ENCODE results near the gene RCAN1. TPM values are rescaled to one million over a fixed set of nuclear protein-coding genes. Genes with fewer than 3 reads are reported as not detected.

RCAN1 gene
- total and polyA plus RNA-seq, 9 donors: 8.6 to 26.7 (median 10.0) TPM

DNA sequence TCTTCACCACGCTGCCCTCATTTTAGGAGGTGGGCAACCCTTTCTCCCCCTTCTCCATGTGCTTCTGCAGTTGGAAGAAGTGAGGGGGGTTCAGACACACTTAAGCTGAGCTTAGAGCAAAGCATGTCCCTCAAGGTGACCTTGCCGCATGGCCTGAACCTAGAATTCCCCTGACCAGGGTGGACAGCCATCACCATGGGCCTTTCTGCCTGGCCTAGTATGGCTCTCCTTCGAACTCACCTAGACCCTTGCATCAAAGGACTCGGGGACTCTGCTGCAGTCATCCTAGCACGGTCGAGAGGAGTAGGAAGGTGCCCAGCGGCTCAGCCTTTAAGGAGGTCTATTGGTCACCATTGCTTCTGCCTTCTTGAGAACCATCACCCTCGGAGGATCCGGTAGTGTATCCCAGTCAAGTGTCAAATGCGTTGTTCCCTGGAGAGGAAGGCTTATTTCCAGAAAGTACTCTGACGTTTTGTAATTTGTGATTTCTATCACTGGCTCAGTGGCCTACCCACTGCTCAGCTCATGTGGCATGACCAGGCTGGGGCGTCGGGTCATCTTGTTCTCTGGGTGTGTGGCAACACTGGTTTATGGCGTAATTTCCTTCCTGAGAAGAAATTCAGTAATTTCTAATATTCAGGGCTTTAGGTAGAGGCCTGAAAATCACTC lies 103.0 kb downstream of the RCAN1 start, which contains the start of gene KCNE1:
Gene KCNE1, minus strand, starts transcription at position 424 of the 669 bp plus-strand sequence. CDS start 62,576 bp downstream, outside the sequence.
- H3K27me3 ChIP-seq: no peaks in the 10 kb centered on the region
- H3K4me3 ChIP-seq: no peak within 1 kb of the TSS
- intact Hi-C loops (cut with DNase I): no loop called here
- 88 to 94% (median 89%) methylated on average over 14 of the region's 14 CpGs for WGBS, 3 donors
- no peaks in the 10 kb centered on the region for H3K36me3 ChIP-seq
- H3K9me3 ChIP-seq: no peaks in the 10 kb centered on the region
- no peak within 1 kb of the TSS for H3K27ac ChIP-seq
- TF ChIP-seq, protein P1, sequence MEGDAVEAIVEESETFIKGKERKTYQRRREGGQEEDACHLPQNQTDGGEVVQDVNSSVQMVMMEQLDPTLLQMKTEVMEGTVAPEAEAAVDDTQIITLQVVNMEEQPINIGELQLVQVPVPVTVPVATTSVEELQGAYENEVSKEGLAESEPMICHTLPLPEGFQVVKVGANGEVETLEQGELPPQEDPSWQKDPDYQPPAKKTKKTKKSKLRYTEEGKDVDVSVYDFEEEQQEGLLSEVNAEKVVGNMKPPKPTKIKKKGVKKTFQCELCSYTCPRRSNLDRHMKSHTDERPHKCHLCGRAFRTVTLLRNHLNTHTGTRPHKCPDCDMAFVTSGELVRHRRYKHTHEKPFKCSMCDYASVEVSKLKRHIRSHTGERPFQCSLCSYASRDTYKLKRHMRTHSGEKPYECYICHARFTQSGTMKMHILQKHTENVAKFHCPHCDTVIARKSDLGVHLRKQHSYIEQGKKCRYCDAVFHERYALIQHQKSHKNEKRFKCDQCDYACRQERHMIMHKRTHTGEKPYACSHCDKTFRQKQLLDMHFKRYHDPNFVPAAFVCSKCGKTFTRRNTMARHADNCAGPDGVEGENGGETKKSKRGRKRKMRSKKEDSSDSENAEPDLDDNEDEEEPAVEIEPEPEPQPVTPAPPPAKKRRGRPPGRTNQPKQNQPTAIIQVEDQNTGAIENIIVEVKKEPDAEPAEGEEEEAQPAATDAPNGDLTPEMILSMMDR (IDR thresholded peaks at IDR 0.05): no peak
- no peak for TF ChIP-seq POLR2A (IDR thresholded peaks at IDR 0.05)
- no peak for TF ChIP-seq EP300 (IDR thresholded peaks at IDR 0.05)
- H3K4me1 ChIP-seq (ENCODE audit: insufficient read depth): no peaks in the 10 kb centered on the region
- DNase-seq: no peak

DNA sequence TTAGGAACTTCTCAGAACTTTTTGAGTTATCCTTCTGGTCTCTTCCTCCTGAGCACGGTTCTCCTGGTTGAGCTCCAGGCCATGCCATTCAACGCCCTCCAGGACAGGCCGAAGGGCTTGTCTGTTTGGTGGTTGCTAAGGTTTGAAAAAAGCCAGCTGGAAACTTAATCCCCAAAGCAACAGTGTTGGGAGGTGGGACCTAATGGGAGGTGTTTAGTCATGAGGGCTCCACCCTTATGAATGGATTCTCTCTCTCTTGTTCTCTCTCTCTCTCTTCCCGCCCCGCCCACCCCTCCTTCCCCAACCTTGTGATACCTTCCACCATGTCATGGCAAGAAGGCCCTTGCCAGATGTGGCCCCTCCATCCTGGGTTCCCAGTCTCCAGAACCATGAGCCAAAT lies 103.7 kb downstream of the RCAN1 start:
- intact Hi-C loops (cut with DNase I): no loop called here
- TF ChIP-seq EP300 (IDR thresholded peaks at IDR 0.05) (no peak), POLR2A (IDR thresholded peaks at IDR 0.05) (no peak)
- TF ChIP-seq, protein P1 (IDR thresholded peaks at IDR 0.05): no peak
- Histone ChIP-seq H3K4me3 (no peak overlapping the region), H3K27ac (no peak overlapping the region), H3K36me3 (no peaks in the 10 kb centered on the region), H3K4me1 (ENCODE audit: insufficient read depth) (no peaks in the 10 kb centered on the region), H3K27me3 (no peaks in the 10 kb centered on the region), H3K9me3 (no peaks in the 10 kb centered on the region)
- DNase-seq: no peak
- WGBS, 3 donors: 77 to 87% (median 86%) methylated on average over 5 of the region's 5 CpGs

DNA sequence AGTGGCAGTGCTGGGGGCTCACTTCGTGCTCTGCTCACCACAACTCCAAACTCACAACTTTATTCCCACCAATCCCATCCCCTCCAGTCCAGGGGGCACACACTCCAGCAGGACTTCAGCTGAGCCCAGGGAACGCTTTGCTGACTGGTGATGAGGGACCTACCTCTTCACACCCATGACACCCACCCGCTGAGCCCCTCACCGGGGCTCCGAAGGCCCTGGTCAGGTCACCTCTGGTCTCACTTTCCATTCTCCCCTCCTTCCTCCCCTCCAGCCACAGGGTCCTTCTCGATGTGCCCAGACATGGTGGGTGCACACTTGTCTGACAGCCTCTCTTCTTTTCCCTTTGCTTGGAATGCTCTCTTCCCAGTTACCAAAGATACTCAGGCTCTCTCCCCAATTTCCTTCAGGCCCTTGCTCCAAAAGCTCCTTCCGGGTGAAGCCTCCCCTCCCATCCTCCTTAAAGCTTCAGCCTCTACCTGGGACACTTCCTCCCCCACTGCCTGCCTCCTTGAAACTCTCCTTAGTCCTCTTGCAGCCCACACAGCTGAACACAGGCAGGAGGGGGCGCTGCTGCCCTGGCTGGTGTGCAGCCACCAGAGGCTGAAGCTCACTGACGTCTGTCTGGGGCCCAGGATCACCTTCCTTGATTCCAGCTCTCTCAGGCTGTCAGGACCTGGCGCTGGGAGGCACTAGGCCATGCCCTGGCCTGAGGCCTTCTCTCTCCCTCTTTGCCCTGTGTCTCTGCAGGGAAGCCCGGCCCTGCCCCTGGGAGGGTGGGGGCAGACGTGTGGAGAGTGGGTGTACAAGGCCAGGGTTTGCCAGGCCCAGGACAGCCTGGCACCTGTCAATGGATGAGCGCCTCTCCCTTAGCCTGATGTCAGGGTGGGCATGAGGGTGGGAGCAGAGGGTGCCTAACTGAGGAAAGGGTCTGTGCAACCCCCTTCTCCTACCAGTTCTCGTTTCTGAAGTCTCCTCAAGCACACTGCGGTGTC lies 104.5 kb downstream of the RCAN1 start:
- TF ChIP-seq, protein P1 (IDR thresholded peaks at IDR 0.05): no peak
- TF ChIP-seq POLR2A (IDR thresholded peaks at IDR 0.05) (no peak), EP300 (IDR thresholded peaks at IDR 0.05) (no peak)
- peak in 1 of 5 donors; percentile 47 for DNase-seq
- Histone ChIP-seq H3K27ac (no peak overlapping the region), H3K4me3 (no peak overlapping the region), H3K9me3 (no peaks in the 10 kb centered on the region), H3K4me1 (ENCODE audit: insufficient read depth) (no peaks in the 10 kb centered on the region), H3K27me3 (no peaks in the 10 kb centered on the region), H3K36me3 (no peaks in the 10 kb centered on the region)
- 81 to 85% (median 81%) methylated on average over 15 of the region's 15 CpGs for WGBS, 3 donors
- intact Hi-C loops (cut with DNase I): no loop called here

DNA sequence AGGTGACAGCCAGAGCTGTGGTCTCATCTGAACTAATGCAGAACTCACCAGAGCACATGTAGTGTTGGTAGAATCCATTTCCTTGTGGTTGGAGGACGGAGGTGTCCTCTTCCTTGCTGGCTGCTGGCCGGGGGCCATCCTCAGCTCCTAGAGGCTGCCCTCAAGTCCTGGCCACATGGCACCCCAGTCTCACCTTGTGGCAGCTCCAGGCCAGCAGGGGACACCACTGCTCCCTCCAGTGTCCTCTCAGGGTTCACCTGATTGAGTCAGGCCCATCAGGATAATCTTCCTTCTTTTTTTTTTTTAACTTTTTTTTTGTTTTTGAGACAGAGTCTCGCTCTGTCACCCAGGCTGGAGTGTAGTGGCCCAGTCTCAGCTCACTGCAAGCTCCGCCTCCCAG lies 105.8 kb downstream of the RCAN1 start:
- Histone ChIP-seq H3K4me1 (ENCODE audit: insufficient read depth) (no peaks in the 10 kb centered on the region), H3K27me3 (no peaks in the 10 kb centered on the region), H3K27ac (no peak overlapping the region), H3K36me3 (no peaks in the 10 kb centered on the region), H3K4me3 (no peak overlapping the region), H3K9me3 (no peaks in the 10 kb centered on the region)
- TF ChIP-seq, protein P1 (IDR thresholded peaks at IDR 0.05): no peak
- no peak for TF ChIP-seq POLR2A (IDR thresholded peaks at IDR 0.05)
- TF ChIP-seq EP300 (IDR thresholded peaks at IDR 0.05): no peak
- no peak for DNase-seq
- intact Hi-C loops (cut with DNase I): no loop called here
- 90 to 93% (median 90%) methylated on average over 4 of the region's 4 CpGs for WGBS, 3 donors
